Panc1 (cell line): ENCODE measurements around the gene ZNF570. TPM values are rescaled to one million over a fixed set of nuclear protein-coding genes. Genes with fewer than 3 reads are reported as not detected.

ENCODE experiments used
- ATAC-seq: fragments of 200-7000 bp; cut with Tn5 transposase; 2 replicates; pipeline ENCODE4 v1.9.1; 2020; ENCODE audit warnings: mild to moderate bottlenecking, moderate library complexity
- BruUV-seq: library from RNA; stranded (reverse); fragments of 400-500 nt; replicated peaks from 2 replicates; lab custom pipeline; 2021; lab: Mats Ljungman, UMichigan
- CTCF ChIA-PET: fragments of 300-600 bp; sonication (Branson Sonifier 250); formaldehyde crosslinking; loops from one replicate; lab custom pipeline; 2022; ENCODE audit warnings: antibody characterized with exemption; lab: Charles Lee
- POLR2A ChIA-PET: fragments of 300-600 bp; sonication (Branson Sonifier 250); formaldehyde crosslinking; loops from one replicate; lab custom pipeline; 2022; ENCODE audit warnings: antibody characterized with exemption; lab: Charles Lee
- DNase-seq: peaks from one replicate; pipeline ENCODE4 v3.0.0-alpha.2; 2010; ENCODE audit warnings: low read depth, low spot score
- H3K27ac ChIP-seq: 2 replicates; pipeline ENCODE4 v1.5.1; 2011; ENCODE audit warnings: mild to moderate bottlenecking, low read length, inconsistent platforms
- H3K27me3 ChIP-seq: fragments of 200-500 bp; sonication (Bioruptor generic); 2 replicates; pipeline ENCODE4 v1.6.0; 2014; ENCODE audit warnings: low read length, inconsistent platforms; ENCODE audit not compliant: control insufficient read depth, insufficient read depth
- H3K36me3 ChIP-seq: fragments of 200-500 bp; sonication (Bioruptor generic); 2 replicates; pipeline ENCODE4 v1.5.1; 2014; ENCODE audit warnings: inconsistent platforms, mild to moderate bottlenecking, low read length, moderate library complexity; ENCODE audit not compliant: control insufficient read depth, insufficient read depth
- H3K4me1 ChIP-seq: 2 replicates; pipeline ENCODE4 v1.5.1; 2011; ENCODE audit warnings: inconsistent platforms, mild to moderate bottlenecking, low read length, moderate library complexity; ENCODE audit not compliant: control insufficient read depth, insufficient read depth
- H3K4me3 ChIP-seq, 2 experiments: 2 replicates each; pipeline ENCODE4 v1.5.1; 2011 to 2012; ENCODE audit warnings: low read depth in 2 of 2, low read length in 2 of 2, mild to moderate bottlenecking in 2 of 2, inconsistent platforms in 1 of 2, moderate library complexity in 1 of 2
- H3K9me3 ChIP-seq: fragments of 200-500 bp; sonication (Bioruptor generic); 2 replicates; pipeline ENCODE4 v1.5.1; 2014; ENCODE audit warnings: low read depth, mild to moderate bottlenecking, inconsistent platforms, low read length, moderate library complexity; ENCODE audit not compliant: control insufficient read depth, insufficient read depth
- CTCF ChIP-seq: fragments of 450-650 bp; IDR thresholded peaks from 2 replicates; pipeline ENCODE4 v1.5.1; 2017; ENCODE audit warnings: mild to moderate bottlenecking
- POLR2AphosphoS5 ChIP-seq: IDR thresholded peaks from 2 replicates; pipeline ENCODE4 v1.6.1; 2012; ENCODE audit warnings: mild to moderate bottlenecking, low read depth, low read length, moderate library complexity
- REST ChIP-seq, 2 experiments: IDR thresholded peaks; 2 replicates each; pipeline ENCODE4 v1.6.1; 2011 to 2012; ENCODE audit warnings: low read depth in 2 of 2, control low read depth in 1 of 2, low read length in 1 of 2, mild to moderate bottlenecking in 1 of 2, moderate library complexity in 1 of 2; ENCODE audit not compliant: insufficient read depth in 1 of 2
- SIN3A ChIP-seq: IDR thresholded peaks from 2 replicates; pipeline ENCODE4 v1.6.1; 2012; ENCODE audit warnings: low read depth, mild to moderate bottlenecking, low read length, moderate library complexity, borderline replicate concordance; ENCODE audit not compliant: insufficient read depth
- TCF7L2 ChIP-seq: IDR thresholded peaks from 2 replicates; pipeline ENCODE4 v1.6.1; 2011; ENCODE audit warnings: mild to moderate bottlenecking, low read depth, low read length, inconsistent platforms
- in situ Hi-C: cut with HindIII; loops from 2 replicates; pipeline ENCODE4 v1.10.0; 2016; ENCODE audit warnings: low sequenced_read_pairs, low pct_unique_long_range_greater_than_20kb
- intact Hi-C: fragments of 100-400 bp; cut with micrococcal nuclease; formaldehyde crosslinking; loops from one replicate; pipeline ENCODE4 v1.10.0; 2022; ENCODE audit not compliant: unreplicated experiment
- total RNA-seq: library from RNA; stranded (reverse); gene quantifications from one replicate; pipeline ENCODE4 v1.2.1, GENCODE V29; 2021; ENCODE audit not compliant: unreplicated experiment

Gene ZNF570
- total RNA-seq, 1 experiment from 2014 or later = 10.1 TPM

- intact Hi-C loops = no loop called here
- Histone ChIP-seq H3K4me3 (no peak overlapping the region), H3K36me3 (peaks cover 9% of the 10 kb centered on the region), H3K27ac (no peak overlapping the region), H3K9me3 (peaks cover 23% of the 10 kb centered on the region; the same call in 1 of the 2 replicates), H3K4me1 (no peaks in the 10 kb centered on the region), H3K27me3 (no peaks in the 10 kb centered on the region)
- no TSS peak for BruUV-seq
- ChIA-PET POLR2A (no interaction called here), CTCF (no interaction called here)
- in situ Hi-C loops = no loop called here
- no peak for ATAC-seq
- TF ChIP-seq POLR2AphosphoS5 (no peak), REST (IDR thresholded peaks at IDR 0.05; ENCODE audit: insufficient read depth in 1 of 2, low read depth in 2 of 2, low read length in 1 of 2) (no peak), CTCF (no peak), TCF7L2 (no peak), SIN3A (no peak)
- DNase-seq = no peak
These were observed 44.2 kb downstream of the ZNF570 start for GRCh38 chr19:37513397-37513796.

- ChIA-PET CTCF (no interaction called here), POLR2A (interaction anchor here (0.6 kb wide), 1 partner anchor 105 kb away, joined by 20 read pairs; no protein-coding TSS in a partner anchor)
- intact Hi-C loops (no loop called here), in situ Hi-C loops (no loop called here)
- no peak overlapping the region for H3K4me3 ChIP-seq
- H3K36me3 ChIP-seq = no peaks in the 10 kb centered on the region
- ATAC-seq (peak; percentile 91), DNase-seq (no peak)
- no peak overlapping the region for H3K27ac ChIP-seq
- H3K9me3 ChIP-seq = peaks cover 12% of the 10 kb centered on the region; the same call in 1 of the 2 replicates
- no peak for TF ChIP-seq SIN3A
- no peak for TF ChIP-seq POLR2AphosphoS5
- TF ChIP-seq TCF7L2 = no peak
- TF ChIP-seq CTCF = no peak
- no peak for TF ChIP-seq REST (IDR thresholded peaks at IDR 0.05; ENCODE audit: insufficient read depth in 1 of 2, low read depth in 2 of 2, low read length in 1 of 2)
- H3K4me1 ChIP-seq = no peaks in the 10 kb centered on the region
- no peaks in the 10 kb centered on the region for H3K27me3 ChIP-seq
- BruUV-seq = no TSS peak
These were observed 50.7 kb downstream of the ZNF570 start for GRCh38 chr19:37519890-37520289.
